Erythroblast (primary cell): ENCODE measurements around the gene CZIB.

ENCODE experiments used
- DNase-seq, 2 experiments: peaks; one replicate each; lab custom pipeline; 2025; lab: John Stamatoyannopoulos, UW
- GATA1 ChIP-seq: IDR thresholded peaks from 2 replicates; pipeline ENCODE4 v1.6.1; 2011; ENCODE audit warnings: low read depth, mild to moderate bottlenecking, control low read depth, low read length, moderate library complexity
- POLR2A ChIP-seq: IDR thresholded peaks from 2 replicates; pipeline ENCODE4 v1.6.1; 2011; ENCODE audit warnings: mild to moderate bottlenecking, low read length

Gene CZIB

DNA sequence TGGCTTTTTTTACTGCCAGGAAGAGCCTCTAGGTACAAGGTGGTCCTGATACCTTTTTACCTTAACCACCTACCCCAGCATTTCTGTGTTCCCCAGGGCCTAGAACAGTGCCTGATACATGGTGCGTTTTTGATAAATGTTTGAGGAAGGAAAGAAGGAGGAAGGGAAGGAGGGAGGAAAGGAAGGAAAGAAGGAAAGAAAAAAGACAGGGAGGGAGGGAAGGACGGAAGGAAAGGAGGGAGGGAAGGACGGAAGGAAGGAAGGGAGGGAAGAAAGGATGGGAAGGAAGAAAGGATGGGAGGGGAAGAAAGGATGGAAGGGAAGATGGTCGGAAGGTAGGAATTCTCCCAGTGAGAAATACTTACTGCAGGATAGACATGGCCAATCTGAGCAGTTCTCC is 29.9 kb upstream of the CZIB start:
- no peak for DNase-seq
- no peak for TF ChIP-seq GATA1
- TF ChIP-seq POLR2A = no peak

DNA sequence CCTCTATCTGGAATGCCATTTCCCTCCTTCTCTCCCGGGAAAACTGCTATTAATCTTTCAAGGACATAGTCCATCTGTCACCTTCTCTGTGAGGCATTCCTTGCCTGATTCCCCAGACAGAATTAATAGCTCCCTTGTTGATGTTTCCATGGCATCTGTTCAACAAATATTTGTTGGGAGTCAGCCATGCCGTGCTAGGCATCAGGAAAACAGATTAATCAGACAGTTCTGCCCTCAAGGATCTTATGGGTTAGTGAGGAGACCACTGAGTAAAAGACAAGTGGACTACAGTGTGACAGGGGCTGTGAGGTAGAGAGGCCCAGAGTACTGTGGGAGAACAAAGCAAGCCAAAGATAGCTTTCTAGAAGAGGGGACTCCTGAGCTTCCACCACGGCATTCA is 29.3 kb upstream of the CZIB start:
- TF ChIP-seq GATA1 (no peak), POLR2A (no peak)
- DNase-seq = no peak

DNA sequence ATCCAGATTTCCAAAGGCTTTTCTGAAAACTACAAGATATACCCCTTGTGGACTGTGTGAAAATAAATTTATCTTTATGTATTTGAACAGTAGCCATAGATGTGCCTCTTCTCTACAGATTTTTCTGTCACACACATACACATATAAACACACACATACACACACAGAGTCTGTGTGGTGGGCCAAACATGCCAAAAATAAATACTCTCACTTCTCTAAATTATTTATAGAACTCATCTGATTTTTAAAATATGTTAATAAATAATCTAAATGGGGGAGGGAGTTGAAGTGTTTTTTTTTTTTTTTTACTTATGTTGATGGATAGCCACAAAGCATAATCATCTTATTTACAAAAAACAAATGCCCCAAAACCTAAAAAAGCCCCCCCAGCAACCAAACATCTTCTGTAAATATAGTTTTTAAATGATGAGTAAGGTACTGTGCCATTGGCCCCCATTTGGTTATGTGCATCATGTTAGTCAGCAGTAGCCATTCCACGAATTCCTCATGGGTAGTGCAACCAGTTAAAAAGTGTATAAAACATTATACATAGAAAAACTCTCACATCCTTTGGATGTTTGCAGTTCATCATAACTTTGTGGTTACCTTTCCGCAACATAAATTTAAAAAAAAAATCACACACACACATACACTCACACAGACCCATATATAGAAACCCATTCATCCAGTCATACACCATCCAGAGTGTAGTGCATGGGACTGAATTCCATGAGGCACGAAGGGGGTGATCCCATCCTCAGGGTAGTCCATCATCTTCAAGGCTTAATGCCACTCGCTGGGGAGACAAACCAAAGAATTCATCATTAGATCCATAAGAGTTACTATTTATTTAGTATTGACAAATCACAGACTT is 26.1 kb upstream of the CZIB start:
- TF ChIP-seq POLR2A (no peak), GATA1 (no peak)

DNA sequence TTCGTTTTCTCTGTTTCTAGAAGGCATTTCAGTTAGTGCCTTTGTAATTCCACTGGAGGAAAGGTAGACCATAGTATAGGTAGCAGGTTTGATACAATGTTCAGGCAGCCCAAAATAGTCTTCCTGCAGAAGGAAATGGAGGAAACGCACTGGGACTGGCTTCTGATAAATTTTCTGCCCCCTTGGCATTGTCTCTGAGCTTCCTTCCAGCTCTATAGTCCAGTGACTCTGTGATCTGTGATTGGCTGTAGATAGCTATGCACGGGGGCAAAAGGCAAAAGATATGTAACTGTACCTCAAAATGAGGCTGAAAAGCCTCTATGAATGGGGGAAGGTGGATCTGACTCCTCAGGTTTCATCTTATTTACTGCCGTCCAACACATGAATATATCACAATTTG is 23.7 kb upstream of the CZIB start:
- DNase-seq = no peak
- TF ChIP-seq GATA1 (no peak), POLR2A (no peak)

More for the DNA sequence above, 26.1 kb upstream of the CZIB start:
- DNase-seq = no peak

DNA sequence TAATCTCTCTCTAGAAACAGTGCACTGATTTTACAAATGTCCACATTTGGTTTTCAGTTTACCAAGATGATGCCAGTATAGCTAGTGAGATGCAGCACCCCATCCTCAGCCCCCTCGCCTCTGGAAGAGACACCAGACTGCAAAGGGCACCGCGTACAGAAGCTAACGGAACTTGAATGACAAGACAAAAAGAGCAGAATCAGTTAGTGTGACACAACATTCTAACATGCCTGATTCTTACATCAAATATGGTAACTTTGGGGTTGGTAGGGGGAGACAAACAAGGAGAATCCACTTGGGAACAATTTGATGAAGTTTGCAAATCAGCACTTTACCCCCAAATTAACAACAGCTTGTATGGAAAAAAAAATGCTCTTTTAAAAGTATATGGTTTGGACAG is 21.9 kb upstream of the CZIB start:
- DNase-seq = no peak
- TF ChIP-seq GATA1 (no peak), POLR2A (no peak)

DNA sequence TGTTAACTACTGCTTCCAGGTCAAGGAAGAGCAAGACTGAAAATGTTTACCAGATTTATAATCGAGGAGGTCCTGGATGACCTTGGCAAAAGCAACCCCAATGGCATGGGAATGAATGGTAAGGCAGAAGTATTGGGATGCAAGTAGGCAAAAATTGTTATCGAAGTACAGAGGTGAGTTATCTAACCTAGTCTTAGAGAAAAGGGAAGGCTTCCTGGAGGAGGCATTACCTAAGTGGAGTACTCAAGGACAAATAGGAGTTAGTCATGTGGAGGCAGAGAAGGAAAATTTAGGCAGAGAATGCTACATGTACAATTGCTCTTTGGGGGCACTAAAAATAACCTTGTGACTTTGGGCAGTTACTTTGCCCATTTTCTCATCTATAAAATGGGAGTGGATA is 21.4 kb upstream of the CZIB start:
- no peak for DNase-seq
- TF ChIP-seq POLR2A = no peak
- no peak for TF ChIP-seq GATA1

DNA sequence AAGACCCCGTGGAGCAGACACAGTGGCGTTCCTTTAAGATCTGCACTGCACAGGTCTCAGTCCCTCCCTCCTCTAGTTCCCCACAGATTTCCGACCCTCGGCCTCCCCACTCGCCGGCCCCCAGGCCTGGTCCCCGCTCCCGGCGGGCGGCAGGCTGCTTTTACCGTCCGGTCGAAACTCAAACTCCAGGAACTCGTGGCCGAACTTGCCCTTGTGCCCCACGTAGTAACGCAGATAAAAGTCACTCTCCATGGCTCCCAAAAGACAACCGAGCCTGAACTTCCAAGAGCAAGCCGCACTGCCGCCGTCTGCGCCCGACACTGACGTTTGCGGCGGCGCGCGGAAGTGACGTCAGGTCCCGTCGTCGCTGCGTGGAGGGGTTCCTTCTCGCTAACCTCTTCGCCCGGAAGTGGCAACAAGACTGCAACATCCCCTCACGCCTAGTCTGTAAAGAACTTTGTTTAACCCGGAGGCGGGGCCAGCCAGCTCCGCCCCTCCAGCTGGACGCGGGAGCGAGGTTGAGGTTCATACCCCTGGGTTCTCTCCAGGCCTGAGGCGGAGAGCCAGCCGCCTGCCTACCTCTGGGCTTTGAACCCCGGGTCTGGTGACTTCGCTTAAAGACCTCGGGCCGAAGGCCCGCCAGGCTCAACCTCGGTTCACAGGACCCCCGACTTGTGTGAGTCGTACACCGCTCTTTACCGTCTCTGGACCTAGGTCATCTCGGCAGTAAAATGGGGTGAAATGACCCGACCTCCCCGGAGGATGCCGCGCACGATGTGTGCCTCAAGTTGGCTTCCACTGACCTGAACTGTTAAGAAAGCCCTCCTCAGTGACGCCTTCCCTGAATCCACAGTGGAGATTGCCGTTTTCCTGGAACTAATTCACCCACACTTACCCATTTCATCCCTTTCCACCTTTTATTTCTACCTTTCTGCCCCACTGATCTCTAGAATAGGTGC is 18.0 kb upstream of the CZIB start, which contains the start of gene MAGOH:
Gene MAGOH, minus strand, starts transcription at position 322 of the 959 bp plus-strand sequence. Its CDS starts 70 bp downstream, at position 252.
- TF ChIP-seq GATA1 (no peak), POLR2A (peak; percentile 91)
- peak; percentile 98 for DNase-seq

DNA sequence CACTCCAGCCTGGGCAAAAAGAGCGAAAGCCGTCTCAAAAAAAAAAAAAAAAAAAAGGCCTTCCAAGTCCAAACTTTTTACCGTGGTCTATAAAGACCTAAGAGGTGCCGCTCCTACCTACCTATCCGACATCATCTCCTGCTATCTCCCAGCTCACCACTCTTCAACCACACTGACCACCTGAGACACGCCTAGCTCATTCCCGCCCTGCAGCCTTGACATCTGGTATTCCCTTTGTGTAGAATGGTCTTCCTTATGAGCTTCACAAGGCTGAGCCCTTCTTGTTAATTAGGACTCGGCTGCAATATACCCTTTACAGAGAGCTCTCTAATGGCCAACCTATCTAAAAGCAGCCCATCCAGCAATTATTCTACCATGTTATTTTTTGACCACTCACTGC is 17.2 kb upstream of the CZIB start:
- peak; percentile 35 to 64 for DNase-seq
- TF ChIP-seq POLR2A (no peak), GATA1 (no peak)

DNA sequence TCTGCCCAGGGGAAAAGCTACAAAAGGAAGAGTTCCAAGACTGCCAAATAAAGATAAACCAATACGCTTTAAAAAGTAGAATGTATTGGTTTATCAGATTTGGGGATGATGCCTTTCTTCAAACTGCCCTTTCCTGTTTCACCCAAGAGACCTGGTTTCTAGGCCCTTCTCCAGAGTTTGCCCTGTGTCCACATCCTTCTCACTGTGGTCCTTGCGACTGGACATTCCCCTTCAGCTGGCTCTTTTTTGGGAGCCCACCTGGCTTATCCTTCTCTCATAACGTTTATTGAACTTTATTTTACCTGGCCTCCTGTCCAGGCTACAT is 490 bp upstream of the CZIB start:
- TF ChIP-seq GATA1 (no peak), POLR2A (no peak)
- no peak for DNase-seq

DNA sequence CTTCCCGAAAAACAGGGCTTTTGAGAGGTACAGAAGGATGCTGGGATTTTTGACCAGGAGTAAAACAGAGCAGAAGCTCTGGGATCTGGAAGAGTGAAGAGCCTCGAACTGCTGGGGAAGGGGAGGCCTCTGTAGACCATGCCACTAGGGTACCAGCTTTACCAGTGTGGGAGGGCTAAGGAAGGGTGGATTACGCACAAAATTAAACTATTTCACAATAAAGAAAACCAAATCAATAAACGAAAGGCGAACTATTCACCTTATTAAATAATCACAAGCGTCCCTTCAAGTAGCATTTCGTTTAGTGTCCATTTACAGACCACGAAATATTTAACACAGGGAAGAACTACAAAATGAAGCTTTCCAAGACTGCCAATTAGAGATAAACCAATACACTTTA is 723 bp downstream of the CZIB start:
- DNase-seq = no peak

DNA sequence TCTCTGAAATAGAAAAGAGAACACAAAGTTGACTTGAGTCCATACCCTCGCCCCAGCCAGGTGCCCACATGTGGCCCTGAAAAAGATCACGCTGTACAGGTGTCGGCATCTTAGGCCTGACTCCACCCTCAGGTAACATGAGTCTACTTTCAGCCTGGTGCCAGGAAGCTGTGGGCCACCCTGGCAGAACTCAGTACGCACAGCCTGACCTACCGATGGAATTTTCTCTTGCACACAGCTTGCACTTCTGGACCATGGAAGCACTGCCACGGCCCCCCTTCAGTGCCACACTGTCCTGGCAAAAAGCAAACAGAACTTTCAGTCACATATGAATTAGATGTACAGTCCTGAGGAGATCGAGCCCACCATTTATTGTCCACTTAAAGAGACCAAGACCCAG is 2.2 kb downstream of the CZIB start:
- TF ChIP-seq POLR2A = no peak
- no peak for TF ChIP-seq GATA1
- no peak for DNase-seq

More for the DNA sequence above, 723 bp downstream of the CZIB start:
- TF ChIP-seq GATA1 (no peak), POLR2A (no peak)

DNA sequence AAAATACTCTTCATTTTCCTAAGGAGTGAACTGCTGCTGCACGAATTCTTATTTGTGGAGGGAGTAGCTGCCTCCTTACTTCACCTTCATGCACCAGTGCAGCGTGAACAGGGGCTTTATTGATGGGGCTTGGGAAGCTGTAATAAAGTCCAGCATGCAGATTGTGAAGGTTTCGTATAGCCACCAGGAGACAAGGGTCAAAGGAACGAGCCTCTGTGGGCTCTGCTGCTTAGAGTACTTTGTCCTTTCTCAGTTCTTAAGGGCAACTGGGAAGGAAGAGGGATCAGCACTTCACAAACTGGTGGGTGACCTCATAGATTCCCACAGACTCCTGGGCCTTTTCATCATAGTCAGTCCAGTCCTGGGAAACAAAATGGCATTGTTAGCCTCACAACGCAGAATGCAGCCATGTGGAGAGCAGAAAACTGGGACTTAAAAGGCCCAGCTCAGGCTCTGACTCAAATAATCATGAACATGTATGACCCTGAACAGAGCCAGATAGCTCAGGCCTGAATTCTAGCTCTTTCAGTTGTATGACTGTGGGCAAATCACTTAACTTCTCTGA is 6.0 kb downstream of the CZIB start:
- TF ChIP-seq GATA1 (no peak), POLR2A (no peak)
- DNase-seq = no peak

DNA sequence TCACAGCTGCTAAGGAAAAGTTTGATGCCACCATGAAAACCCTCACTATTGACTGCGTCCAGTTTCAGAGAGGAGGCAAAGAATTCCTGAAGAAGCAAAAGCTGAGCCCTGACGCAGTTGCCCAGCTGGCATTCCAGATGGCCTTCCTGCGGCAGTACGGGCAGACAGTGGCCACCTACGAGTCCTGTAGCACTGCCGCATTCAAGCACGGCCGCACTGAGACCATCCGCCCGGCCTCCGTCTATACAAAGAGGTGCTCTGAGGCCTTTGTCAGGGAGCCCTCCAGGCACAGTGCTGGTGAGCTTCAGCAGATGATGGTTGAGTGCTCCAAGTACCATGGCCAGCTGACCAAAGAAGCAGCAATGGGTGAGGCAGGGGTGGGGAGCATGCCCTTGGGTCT is 9.5 kb downstream of the CZIB start:
- TF ChIP-seq POLR2A (no peak), GATA1 (no peak)

More for the DNA sequence above, 9.5 kb downstream of the CZIB start:
- no peak for DNase-seq
